Measurements from ENCODE around the gene SOBP.

- TF ChIP-seq CTCF (IDR thresholded peaks at IDR 0.05) (no peak), EZH2 (IDR thresholded peaks at IDR 0.05; ENCODE audit: borderline replicate concordance, insufficient read depth, low read depth, low read length, poor library complexity, severe bottlenecking) (no peak)
These were observed 130.8 kb downstream of the SOBP start for GRCh38 chr6:107620732-107621131.
